Trophoblast cell (in vitro differentiated cells and primary cell): ENCODE measurements around the gene MDM4.
"Not testable (repeated sequence)": the region's sequence is repeated elsewhere in the genome, so short reads cannot be mapped to it uniquely, and the experiment has no call there.

Experiments
- DNase-seq, 2 donors: peaks; one replicate each; pipeline ENCODE4 v3.0.0-alpha.2; 2016
- H2AFZ ChIP-seq: 2 replicates; pipeline ENCODE4 v1.6.1; 2013; ENCODE audit warnings: low read length, moderate library complexity, mild to moderate bottlenecking; ENCODE audit not compliant: insufficient read depth, poor library complexity
- H2AK5ac ChIP-seq: 2 replicates; pipeline ENCODE4 v1.6.1; 2013; ENCODE audit warnings: mild to moderate bottlenecking, low read length
- H2BK120ac ChIP-seq: 2 replicates; pipeline ENCODE4 v1.6.1; 2013; ENCODE audit warnings: low read length, mild to moderate bottlenecking, moderate library complexity; ENCODE audit not compliant: insufficient read depth, poor library complexity
- H2BK12ac ChIP-seq: 2 replicates; pipeline ENCODE4 v1.6.1; 2013; ENCODE audit warnings: mild to moderate bottlenecking, low read length, moderate library complexity
- H2BK5ac ChIP-seq: 2 replicates; pipeline ENCODE4 v1.6.1; 2013; ENCODE audit warnings: low read length, low read depth, moderate library complexity, mild to moderate bottlenecking; ENCODE audit not compliant: poor library complexity
- H3K14ac ChIP-seq: 2 replicates; pipeline ENCODE4 v1.6.1; 2013; ENCODE audit warnings: mild to moderate bottlenecking, low read length
- H3K18ac ChIP-seq: 2 replicates; pipeline ENCODE4 v1.6.1; 2013; ENCODE audit warnings: mild to moderate bottlenecking, low read length
- H3K23ac ChIP-seq: 2 replicates; pipeline ENCODE4 v1.6.1; 2013; ENCODE audit warnings: low read length
- H3K27ac ChIP-seq: 2 replicates; pipeline ENCODE4 v1.5.1; 2013; ENCODE audit warnings: low read depth, mild to moderate bottlenecking, inconsistent platforms, low read length, moderate library complexity
- H3K27me3 ChIP-seq: 2 replicates; pipeline ENCODE4 v1.6.1; 2013; ENCODE audit warnings: inconsistent platforms, mild to moderate bottlenecking, low read length, moderate library complexity; ENCODE audit not compliant: insufficient read depth
- H3K36me3 ChIP-seq, 2 experiments: 1 replicate in 1 of 2; 2 replicates in 1 of 2; pipeline ENCODE4 v1.6.1; 2013; ENCODE audit warnings: low read length in 2 of 2, mild to moderate bottlenecking in 2 of 2, moderate library complexity in 1 of 2; ENCODE audit not compliant: insufficient read depth in 2 of 2, control insufficient read depth in 1 of 2
- H3K4ac ChIP-seq: 2 replicates; pipeline ENCODE4 v1.6.1; 2013; ENCODE audit warnings: low read depth, mild to moderate bottlenecking, low read length, moderate library complexity
- H3K4me1 ChIP-seq, 2 experiments: 1 replicate in 1 of 2; 2 replicates in 1 of 2; pipeline ENCODE4 v1.6.1; 2013; ENCODE audit warnings: low read length in 2 of 2, mild to moderate bottlenecking in 2 of 2, moderate library complexity in 1 of 2; ENCODE audit not compliant: insufficient read depth in 2 of 2, control insufficient read depth in 1 of 2
- H3K4me2 ChIP-seq: 2 replicates; pipeline ENCODE4 v1.6.1; 2013; ENCODE audit warnings: inconsistent platforms, mild to moderate bottlenecking, low read length, moderate library complexity
- H3K4me3 ChIP-seq: 2 replicates; pipeline ENCODE4 v1.5.1; 2013; ENCODE audit warnings: mild to moderate bottlenecking, low read depth, low read length, inconsistent platforms
- H3K79me1 ChIP-seq: one replicate; pipeline ENCODE4 v1.6.1; 2013; ENCODE audit warnings: low read length
- H3K79me2 ChIP-seq: 2 replicates; pipeline ENCODE4 v1.6.1; 2013; ENCODE audit warnings: low read length, mild to moderate bottlenecking; ENCODE audit not compliant: control insufficient read depth, insufficient read depth, poor library complexity
- H3K9ac ChIP-seq: 2 replicates; pipeline ENCODE4 v1.6.1; 2013; ENCODE audit warnings: mild to moderate bottlenecking, low read length
- H3K9me3 ChIP-seq: 2 replicates; pipeline ENCODE4 v1.6.1; 2013; ENCODE audit warnings: low read depth, mild to moderate bottlenecking, control low read depth, inconsistent platforms, low read length; ENCODE audit not compliant: insufficient read depth
- H4K12ac ChIP-seq: 2 replicates; pipeline ENCODE4 v1.6.1; 2013; ENCODE audit warnings: low read depth, mild to moderate bottlenecking, low read length, moderate library complexity
- H4K8ac ChIP-seq: 2 replicates; pipeline ENCODE4 v1.6.1; 2013; ENCODE audit warnings: low read depth, mild to moderate bottlenecking, low read length, moderate library complexity
- H4K91ac ChIP-seq: one replicate; pipeline ENCODE4 v1.6.1; 2013; ENCODE audit warnings: low read depth, mild to moderate bottlenecking, low read length, moderate library complexity
- WGBS: extraction: QIAGEN DNeasy Blood & Tissue Kit; methylation state at CpG from one replicate; pipeline ENCODE4 v1.1.7; 2013; ENCODE audit warnings: missing lambda C conversion rate; ENCODE audit not compliant: insufficient read length, insufficient coverage; ENCODE audit errors: extremely low coverage; 5-methylcytosine and 5-hydroxymethylcytosine counted together

The MDM4 gene

DNA sequence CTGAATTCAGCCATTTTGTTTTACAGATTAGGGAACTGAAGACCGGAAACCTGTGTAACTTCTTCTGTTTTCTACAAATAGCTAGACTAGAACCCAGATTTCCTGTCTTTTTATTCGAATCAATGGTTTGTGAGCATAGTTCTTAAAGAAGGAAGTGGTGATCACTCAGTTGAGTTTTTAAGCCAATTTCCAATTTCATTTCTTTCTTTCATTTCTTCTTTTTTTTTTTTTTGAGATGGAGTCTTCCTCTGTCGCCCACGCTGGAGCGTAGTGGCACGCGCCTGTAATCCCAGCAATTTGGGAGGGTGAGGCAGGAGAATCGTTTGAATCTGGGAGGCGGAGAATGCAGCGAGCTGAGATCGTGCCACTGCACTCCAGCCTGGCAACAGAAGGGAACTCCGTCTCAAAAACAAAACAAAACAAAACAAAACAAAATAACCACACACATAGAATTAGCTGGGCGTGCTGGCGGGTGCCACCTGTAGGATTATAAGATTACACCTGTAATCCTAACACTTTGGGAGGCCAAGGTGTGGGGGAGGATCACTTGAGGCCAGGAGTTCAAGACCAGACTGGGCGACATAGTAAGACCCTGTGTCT, 3.0 kb upstream of the MDM4 start:
- Histone ChIP-seq H3K79me2 (peaks cover 10% of the 10 kb centered on the region), H3K4me2 (no peak overlapping the region), H4K91ac (no peak overlapping the region), H4K12ac (no peak overlapping the region), H2BK120ac (no peak overlapping the region), H3K27ac (no peak overlapping the region), H3K36me3 (peaks cover 3% of the 10 kb centered on the region in 2 experiments), H3K18ac (no peak overlapping the region), H4K8ac (no peak overlapping the region), H2AK5ac (no peak overlapping the region), H3K79me1 (peaks cover 10% of the 10 kb centered on the region), H3K14ac (no peak overlapping the region), H3K9me3 (no peaks in the 10 kb centered on the region), H3K27me3 (no peaks in the 10 kb centered on the region), H2BK12ac (no peak overlapping the region), H3K23ac (no peak overlapping the region), H3K9ac (no peak overlapping the region), H2AFZ (no peak overlapping the region), H3K4me3 (no peak overlapping the region), H3K4ac (no peak overlapping the region), H2BK5ac (no peak overlapping the region), H3K4me1 (peaks cover 0 to 2% of the 10 kb centered on the region in 2 experiments)
- no CpG with 5 or more reads among the region's 15 CpGs for WGBS
- DNase-seq = no peak

DNA sequence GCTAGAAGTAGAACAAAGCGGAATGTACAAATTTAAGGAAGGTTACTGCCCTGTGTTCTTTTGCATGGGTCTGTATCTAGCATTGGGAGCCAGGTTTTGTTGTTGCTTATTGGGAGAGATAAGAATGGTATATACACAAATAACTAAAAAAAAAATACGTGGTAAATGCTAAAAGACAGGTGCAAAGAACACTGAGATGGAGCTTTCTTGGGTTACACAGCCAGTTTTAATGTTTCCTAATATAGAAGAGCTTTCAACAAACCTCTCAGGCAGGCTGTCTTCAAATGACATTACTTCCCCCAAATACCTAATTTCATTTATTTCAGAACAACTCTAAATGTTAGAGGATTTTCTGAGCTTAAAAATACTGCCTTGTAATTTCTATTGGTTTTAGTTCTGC, 1.4 kb upstream of the MDM4 start:
- Histone ChIP-seq H3K4ac (no peak overlapping the region), H3K4me1 (peaks cover 0 to 2% of the 10 kb centered on the region in 2 experiments), H3K23ac (no peak overlapping the region), H3K27ac (no peak overlapping the region), H4K8ac (no peak overlapping the region), H3K79me2 (peaks cover 14% of the 10 kb centered on the region), H2BK12ac (no peak overlapping the region), H3K9ac (no peak overlapping the region), H3K14ac (no peak overlapping the region), H3K36me3 (peaks cover 3 to 7% of the 10 kb centered on the region in 2 experiments), H3K79me1 (peaks cover 10% of the 10 kb centered on the region), H2BK5ac (no peak overlapping the region), H3K27me3 (no peaks in the 10 kb centered on the region), H3K4me3 (no peak overlapping the region), H4K12ac (no peak overlapping the region), H3K4me2 (no peak overlapping the region), H2AFZ (no peak overlapping the region), H3K9me3 (no peaks in the 10 kb centered on the region), H4K91ac (no peak overlapping the region), H2AK5ac (no peak overlapping the region), H2BK120ac (no peak overlapping the region), H3K18ac (no peak overlapping the region)
- DNase-seq = no peak
- no CpG with 5 or more reads among the region's 2 CpGs for WGBS

DNA sequence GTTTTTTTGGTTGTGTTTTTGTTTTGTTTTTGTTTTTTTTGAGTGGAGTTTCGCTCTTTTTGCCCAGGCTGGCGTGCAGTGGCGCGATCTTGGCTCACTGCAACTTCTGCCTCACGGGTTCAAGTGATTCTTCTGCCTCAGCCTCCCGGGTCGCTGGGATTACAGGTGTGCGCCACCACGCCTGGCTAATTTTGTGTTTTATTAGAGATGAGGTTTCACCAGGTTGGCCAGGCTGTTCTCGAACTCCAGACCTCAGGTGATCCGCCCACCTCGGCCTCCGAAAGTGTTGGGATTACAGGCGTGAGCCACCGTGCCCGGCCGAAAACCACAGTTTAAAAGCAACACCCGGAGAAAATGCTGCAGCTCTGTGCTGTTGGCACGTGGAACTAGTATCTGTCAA, 1.2 kb downstream of the MDM4 start:
- not testable (repeated sequence) for H2BK12ac ChIP-seq, H2AFZ ChIP-seq, H3K4me2 ChIP-seq, H4K12ac ChIP-seq, H3K9me3 ChIP-seq, H3K18ac ChIP-seq, H3K23ac ChIP-seq, H3K4me3 ChIP-seq, H2BK5ac ChIP-seq, H2BK120ac ChIP-seq, H2AK5ac ChIP-seq, H3K36me3 ChIP-seq, DNase-seq, H3K27ac ChIP-seq, H3K9ac ChIP-seq, H3K27me3 ChIP-seq, H4K8ac ChIP-seq, H3K4me1 ChIP-seq, H4K91ac ChIP-seq, H3K79me1 ChIP-seq
- peak overlapping the region; percentile 11 for H3K14ac ChIP-seq
- H3K4ac ChIP-seq = peak overlapping the region; percentile 71
- H3K79me2 ChIP-seq = peaks cover 16% of the 10 kb centered on the region
- WGBS = no CpG with 5 or more reads among the region's 19 CpGs

DNA sequence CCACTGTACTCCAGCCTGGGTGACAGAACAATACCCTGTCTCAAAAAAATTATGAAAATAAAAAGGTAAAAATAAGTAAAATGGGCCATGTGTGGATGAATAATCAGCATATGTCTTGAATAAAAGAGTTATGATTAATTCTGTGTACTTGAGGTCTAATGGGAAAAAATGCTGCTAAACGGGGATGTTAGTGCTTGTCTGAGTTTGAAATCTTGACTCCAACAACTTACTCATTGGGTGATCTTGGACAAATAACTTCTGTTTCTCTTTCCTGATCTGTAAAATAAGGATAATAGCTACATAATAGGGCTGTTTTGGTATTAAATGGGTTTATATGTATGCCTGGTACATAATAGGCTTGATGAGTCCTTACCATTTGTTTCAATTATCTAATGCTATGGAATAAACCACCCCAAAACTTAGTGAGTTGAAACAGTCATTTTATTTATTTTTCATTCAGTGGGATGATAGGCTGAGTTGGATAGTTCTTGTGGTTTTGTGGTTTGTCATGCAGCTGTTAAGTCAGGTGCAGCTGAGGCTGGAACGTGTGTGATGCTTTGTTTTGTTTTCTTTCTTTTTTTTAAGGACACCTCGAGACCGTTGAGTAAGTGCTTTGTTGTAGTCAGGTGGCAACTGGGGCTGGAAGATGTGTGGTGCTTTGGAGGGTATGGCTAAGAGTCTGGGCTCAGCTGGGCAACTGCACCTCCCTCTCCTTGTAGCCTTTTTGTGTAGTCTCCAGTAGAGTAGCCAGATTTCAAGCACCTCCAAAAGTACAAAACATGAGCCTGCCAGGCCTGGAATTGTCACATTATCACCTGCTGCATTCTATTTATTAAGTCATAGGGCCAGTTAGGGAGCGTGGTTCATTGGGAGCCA, 4.9 kb downstream of the MDM4 start:
- H3K4me3 ChIP-seq = no peak overlapping the region
- peak overlapping the region; percentile 89 for H3K4ac ChIP-seq
- no peak overlapping the region for H4K91ac ChIP-seq
- no peak overlapping the region for H3K9ac ChIP-seq
- no peak overlapping the region for H2BK12ac ChIP-seq
- H2AFZ ChIP-seq = no peak overlapping the region
- H3K23ac ChIP-seq = no peak overlapping the region
- peaks cover 3% of the 10 kb centered on the region for H3K9me3 ChIP-seq
- H3K79me2 ChIP-seq = peaks cover 16% of the 10 kb centered on the region
- no peak overlapping the region for H2BK5ac ChIP-seq
- no peak overlapping the region for H4K12ac ChIP-seq
- H4K8ac ChIP-seq = no peak overlapping the region
- WGBS = no CpG with 5 or more reads among the region's 5 CpGs
- H2BK120ac ChIP-seq = no peak overlapping the region
- no peak overlapping the region for H3K27ac ChIP-seq
- H3K4me1 ChIP-seq = no peaks in the 10 kb centered on the region
- no peak overlapping the region for H2AK5ac ChIP-seq
- H3K14ac ChIP-seq = no peak overlapping the region
- H3K36me3 ChIP-seq = peaks cover 10 to 15% of the 10 kb centered on the region in 2 experiments
- H3K18ac ChIP-seq = no peak overlapping the region
- H3K4me2 ChIP-seq = no peak overlapping the region
- H3K27me3 ChIP-seq = no peaks in the 10 kb centered on the region
- no peak for DNase-seq
- H3K79me1 ChIP-seq = peaks cover 8% of the 10 kb centered on the region
